Measurements from ENCODE around the gene SLC47A1. TPM values are rescaled to one million over a fixed set of nuclear protein-coding genes. Genes with fewer than 3 reads are reported as not detected.

SLC47A1 gene
- total and polyA plus RNA-seq, 2 experiments from 2014 or later = 19.7 to 48.6 TPM

DNA sequence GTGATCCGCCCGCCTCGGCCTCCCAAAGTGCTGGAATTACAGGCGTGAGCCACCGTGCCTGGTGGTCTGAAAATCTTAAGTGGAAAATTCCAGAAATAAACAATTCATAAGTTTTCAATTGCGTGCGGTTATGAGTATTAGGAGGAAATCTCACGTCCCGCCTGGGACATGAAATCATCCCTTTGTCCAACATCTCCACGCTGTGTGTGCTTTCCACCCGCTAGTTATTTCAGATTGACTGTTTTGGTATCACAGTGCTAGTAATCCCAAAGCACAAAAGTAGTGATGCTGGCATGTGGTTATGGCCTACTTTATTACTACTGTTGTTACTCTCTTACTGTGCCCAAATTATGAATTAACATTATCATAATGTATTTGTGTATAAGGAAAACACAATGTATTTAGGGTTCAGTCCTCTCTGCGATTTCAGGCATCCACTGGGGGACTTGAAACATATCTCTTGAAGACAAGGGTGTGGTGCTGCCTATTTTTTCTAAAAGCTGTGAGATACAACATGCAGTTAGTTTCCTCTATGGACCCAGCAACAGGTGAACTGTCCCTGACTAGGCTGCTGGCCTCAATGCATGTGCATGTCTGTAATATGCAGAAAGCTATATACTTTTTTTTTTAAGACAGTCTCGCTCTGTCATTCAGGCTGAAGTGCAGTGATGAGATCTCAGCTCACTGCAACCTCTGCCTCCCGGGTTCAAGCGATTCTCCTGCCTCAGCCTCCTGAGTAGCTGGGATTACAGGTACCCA, 32.3 kb downstream of the SLC47A1 start:
- no peak for TF ChIP-seq CTCF (IDR thresholded peaks at IDR 0.05; ENCODE audit: low read depth, low read length)
- H3K36me3 ChIP-seq = no peaks in the 10 kb centered on the region

GRCh38 chr17:19567216-19568015, 33.8 kb downstream of the SLC47A1 start:
- H3K9me3 ChIP-seq (ENCODE audit: low read depth) = no peaks in the 10 kb centered on the region
- H3K27me3 ChIP-seq = no peaks in the 10 kb centered on the region
- no peak for DNase-seq (ENCODE audit: low read depth in 1 of 2, low spot score in 1 of 2)
- no peaks in the 10 kb centered on the region for H3K36me3 ChIP-seq
- no peak overlapping the region for H3K27ac ChIP-seq
- H3K4me3 ChIP-seq = no peak overlapping the region
- no peak for TF ChIP-seq CTCF (IDR thresholded peaks at IDR 0.05; ENCODE audit: low read depth, low read length)
- H3K4me1 ChIP-seq (ENCODE audit: low read depth) = no peaks in the 10 kb centered on the region

More for the DNA sequence above, 32.3 kb downstream of the SLC47A1 start:
- H3K4me1 ChIP-seq (ENCODE audit: low read depth) = no peaks in the 10 kb centered on the region
- H3K4me3 ChIP-seq = no peak overlapping the region
- DNase-seq (ENCODE audit: low read depth in 1 of 2, low spot score in 1 of 2) = no peak
- H3K27ac ChIP-seq = no peak overlapping the region
- no peaks in the 10 kb centered on the region for H3K9me3 ChIP-seq (ENCODE audit: low read depth)
- H3K27me3 ChIP-seq = no peaks in the 10 kb centered on the region

GRCh38 chr17:19568016-19568350, 34.3 kb downstream of the SLC47A1 start:
- TF ChIP-seq CTCF (IDR thresholded peaks at IDR 0.05; ENCODE audit: low read depth, low read length) = no peak
- no peak overlapping the region for H3K27ac ChIP-seq
- no peaks in the 10 kb centered on the region for H3K27me3 ChIP-seq

GRCh38 chr17:19569785-19570543, 36.3 kb downstream of the SLC47A1 start:
- Histone ChIP-seq H3K4me3 (no peak overlapping the region), H3K36me3 (no peaks in the 10 kb centered on the region), H3K9me3 (ENCODE audit: low read depth) (no peaks in the 10 kb centered on the region), H3K27me3 (no peaks in the 10 kb centered on the region), H3K27ac (no peak overlapping the region), H3K4me1 (ENCODE audit: low read depth) (no peaks in the 10 kb centered on the region)
- TF ChIP-seq CTCF (IDR thresholded peaks at IDR 0.05; ENCODE audit: low read depth, low read length) = no peak
- no peak for DNase-seq (ENCODE audit: low read depth in 1 of 2, low spot score in 1 of 2)

More at GRCh38 chr17:19568016-19568350, 34.3 kb downstream of the SLC47A1 start:
- DNase-seq (ENCODE audit: low read depth in 1 of 2, low spot score in 1 of 2) = no peak
- H3K36me3 ChIP-seq = no peaks in the 10 kb centered on the region
- H3K4me3 ChIP-seq = no peak overlapping the region
- no peaks in the 10 kb centered on the region for H3K4me1 ChIP-seq (ENCODE audit: low read depth)
- no peaks in the 10 kb centered on the region for H3K9me3 ChIP-seq (ENCODE audit: low read depth)

DNA sequence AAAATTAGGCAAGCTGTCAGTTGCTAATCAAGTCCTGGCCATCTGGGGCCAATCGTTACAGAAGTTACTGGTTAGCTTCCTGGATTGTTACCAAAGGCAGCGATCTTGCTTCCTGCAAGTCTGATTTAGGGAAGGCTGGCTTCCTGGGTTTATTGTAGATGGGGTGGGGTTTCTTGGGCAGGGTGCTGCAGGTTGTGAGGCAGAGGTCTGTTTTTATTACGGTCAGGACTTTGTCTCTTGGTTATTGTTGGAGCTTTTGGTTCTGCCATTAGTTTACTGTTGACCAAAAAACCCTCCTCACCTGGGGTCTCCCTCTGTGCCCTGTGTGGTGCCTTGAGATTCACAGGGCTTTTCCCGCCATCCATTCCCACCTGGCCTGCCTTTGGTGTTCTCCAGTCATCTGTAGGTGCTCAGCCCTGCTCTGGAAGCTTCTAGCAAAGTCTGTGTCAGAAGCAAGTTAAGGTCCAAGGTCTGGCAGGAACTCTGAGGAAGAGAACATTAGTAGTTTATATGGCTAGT, 36.9 kb downstream of the SLC47A1 start:
- Histone ChIP-seq H3K4me3 (no peak overlapping the region), H3K27ac (no peak overlapping the region), H3K9me3 (ENCODE audit: low read depth) (no peaks in the 10 kb centered on the region), H3K4me1 (ENCODE audit: low read depth) (no peaks in the 10 kb centered on the region), H3K27me3 (no peaks in the 10 kb centered on the region), H3K36me3 (no peaks in the 10 kb centered on the region)
- no peak for TF ChIP-seq CTCF (IDR thresholded peaks at IDR 0.05; ENCODE audit: low read depth, low read length)
- DNase-seq (ENCODE audit: low read depth in 1 of 2, low spot score in 1 of 2) = no peak

All from cardiac muscle cell (in vitro differentiated cells and primary cell).